Measurements from ENCODE around the gene SEC11C. TPM values are rescaled to one million over a fixed set of nuclear protein-coding genes. Genes with fewer than 3 reads are reported as not detected.

Gene SEC11C
- total RNA-seq, 1 experiment from 2014 or later: 38.0 TPM

DNA sequence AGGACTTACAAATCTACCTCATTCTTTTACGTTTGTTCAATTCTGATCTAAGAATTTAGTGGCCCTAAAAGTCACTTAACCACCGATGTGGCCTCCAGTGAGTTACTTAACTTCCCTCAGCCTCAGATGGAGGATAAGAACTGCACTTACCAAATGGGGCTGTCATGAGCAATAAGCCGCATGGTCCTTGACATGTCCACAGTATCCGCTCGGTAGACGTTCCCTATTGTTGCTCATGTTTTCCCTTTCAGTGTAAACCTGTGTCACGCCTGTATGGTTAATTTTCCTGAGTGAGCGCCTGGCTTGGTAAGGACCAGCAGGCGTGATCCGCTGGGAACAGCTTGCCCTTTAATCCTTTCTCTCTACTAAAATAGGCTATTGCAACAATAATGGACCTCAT lies 20.3 kb downstream of the SEC11C start:
- no peaks in the 10 kb centered on the region for H3K23me2 ChIP-seq (ENCODE audit: insufficient read length, low read depth, low read length, poor library complexity, severe bottlenecking)
- Mint-ChIP-seq H3K27me3 (ENCODE audit: low read depth) (no peaks in the 10 kb centered on the region), H3K9me3 (no peaks in the 10 kb centered on the region), H3K4me3 (no peak overlapping the region), H3K4me1 (no peaks in the 10 kb centered on the region), H3K36me3 (ENCODE audit: insufficient read depth in 1 of 3, low read depth in 3 of 3) (peaks cover 2 to 5% (median 5%) of the 10 kb centered on the region in 3 experiments; a peak in 4 of 7 replicates), H3K27ac (no peak overlapping the region)
- H3K14ac ChIP-seq (ENCODE audit: insufficient read depth, low read length): no peak overlapping the region
- no peak overlapping the region for H2AK5ac ChIP-seq (ENCODE audit: insufficient read length, low read length)
- H3K9ac ChIP-seq (ENCODE audit: extremely low read depth, insufficient read length, low read length): no peak overlapping the region
- no peak overlapping the region for H2BK15ac ChIP-seq (ENCODE audit: low read depth, low read length)
- no peaks in the 10 kb centered on the region for H3K9me3 ChIP-seq (ENCODE audit: control insufficient read depth, low read depth, low read length)
- H3K27ac ChIP-seq (ENCODE audit: insufficient read length, low read depth, low read length): no peak overlapping the region
- no CpG with 5 or more reads among the region's 10 CpGs for WGBS (ENCODE audit: extremely low coverage, insufficient read length, low lambda C conversion rate)
- H3K4me2 ChIP-seq (ENCODE audit: insufficient read depth, insufficient read length, low read length): no peak overlapping the region
- TF ChIP-seq, protein P1, sequence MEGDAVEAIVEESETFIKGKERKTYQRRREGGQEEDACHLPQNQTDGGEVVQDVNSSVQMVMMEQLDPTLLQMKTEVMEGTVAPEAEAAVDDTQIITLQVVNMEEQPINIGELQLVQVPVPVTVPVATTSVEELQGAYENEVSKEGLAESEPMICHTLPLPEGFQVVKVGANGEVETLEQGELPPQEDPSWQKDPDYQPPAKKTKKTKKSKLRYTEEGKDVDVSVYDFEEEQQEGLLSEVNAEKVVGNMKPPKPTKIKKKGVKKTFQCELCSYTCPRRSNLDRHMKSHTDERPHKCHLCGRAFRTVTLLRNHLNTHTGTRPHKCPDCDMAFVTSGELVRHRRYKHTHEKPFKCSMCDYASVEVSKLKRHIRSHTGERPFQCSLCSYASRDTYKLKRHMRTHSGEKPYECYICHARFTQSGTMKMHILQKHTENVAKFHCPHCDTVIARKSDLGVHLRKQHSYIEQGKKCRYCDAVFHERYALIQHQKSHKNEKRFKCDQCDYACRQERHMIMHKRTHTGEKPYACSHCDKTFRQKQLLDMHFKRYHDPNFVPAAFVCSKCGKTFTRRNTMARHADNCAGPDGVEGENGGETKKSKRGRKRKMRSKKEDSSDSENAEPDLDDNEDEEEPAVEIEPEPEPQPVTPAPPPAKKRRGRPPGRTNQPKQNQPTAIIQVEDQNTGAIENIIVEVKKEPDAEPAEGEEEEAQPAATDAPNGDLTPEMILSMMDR (conservative IDR thresholded peaks at IDR 0.05): no peak
- H4K8ac ChIP-seq (replicated peaks; ENCODE audit: insufficient read length, low read depth, low read length): no peak overlapping the region
- no peak overlapping the region for H2AFZ ChIP-seq (ENCODE audit: low read length)
- H3K23ac ChIP-seq (ENCODE audit: insufficient read length, low read depth, low read length): no peak overlapping the region
- no peak overlapping the region for H2BK120ac ChIP-seq (ENCODE audit: low read depth, low read length, poor library complexity, severe bottlenecking)
- no peak overlapping the region for H2BK12ac ChIP-seq (ENCODE audit: insufficient read length, low read depth, low read length)
- H3K79me2 ChIP-seq (ENCODE audit: insufficient read depth, low read length): no peaks in the 10 kb centered on the region
- no peak overlapping the region for H3K4ac ChIP-seq (ENCODE audit: low read depth, low read length)
- H3K56ac ChIP-seq (ENCODE audit: insufficient read length, low read depth, low read length): no peak overlapping the region
- H4K20me1 ChIP-seq (ENCODE audit: control insufficient read depth, insufficient read depth, insufficient read length): no peaks in the 10 kb centered on the region
- DNase-seq: no peak
- H2BK20ac ChIP-seq (ENCODE audit: low read depth, low read length, poor library complexity, severe bottlenecking): no peak overlapping the region
- no peaks in the 10 kb centered on the region for H3K4me1 ChIP-seq (ENCODE audit: insufficient read depth, low read length)
- no peak overlapping the region for H4K91ac ChIP-seq (ENCODE audit: insufficient read length, low read depth, low read length)
- H3K18ac ChIP-seq (ENCODE audit: insufficient read length, low read depth, low read length): no peak overlapping the region
- no peak overlapping the region for H3T11ph ChIP-seq (ENCODE audit: low read length)
- H4K5ac ChIP-seq (ENCODE audit: insufficient read length, low read depth, low read length): no peak overlapping the region
- no peak overlapping the region for H2BK5ac ChIP-seq (ENCODE audit: insufficient read length, low read length)
- H3K79me1 ChIP-seq (ENCODE audit: insufficient read depth, low read depth, low read length, poor library complexity, severe bottlenecking): no peaks in the 10 kb centered on the region
- no peaks in the 10 kb centered on the region for H3K27me3 ChIP-seq (ENCODE audit: insufficient read depth, low read length)

Measured in H9 (cell line).